ENCODE measurements around the gene PLPPR3.

The PLPPR3 gene

DNA sequence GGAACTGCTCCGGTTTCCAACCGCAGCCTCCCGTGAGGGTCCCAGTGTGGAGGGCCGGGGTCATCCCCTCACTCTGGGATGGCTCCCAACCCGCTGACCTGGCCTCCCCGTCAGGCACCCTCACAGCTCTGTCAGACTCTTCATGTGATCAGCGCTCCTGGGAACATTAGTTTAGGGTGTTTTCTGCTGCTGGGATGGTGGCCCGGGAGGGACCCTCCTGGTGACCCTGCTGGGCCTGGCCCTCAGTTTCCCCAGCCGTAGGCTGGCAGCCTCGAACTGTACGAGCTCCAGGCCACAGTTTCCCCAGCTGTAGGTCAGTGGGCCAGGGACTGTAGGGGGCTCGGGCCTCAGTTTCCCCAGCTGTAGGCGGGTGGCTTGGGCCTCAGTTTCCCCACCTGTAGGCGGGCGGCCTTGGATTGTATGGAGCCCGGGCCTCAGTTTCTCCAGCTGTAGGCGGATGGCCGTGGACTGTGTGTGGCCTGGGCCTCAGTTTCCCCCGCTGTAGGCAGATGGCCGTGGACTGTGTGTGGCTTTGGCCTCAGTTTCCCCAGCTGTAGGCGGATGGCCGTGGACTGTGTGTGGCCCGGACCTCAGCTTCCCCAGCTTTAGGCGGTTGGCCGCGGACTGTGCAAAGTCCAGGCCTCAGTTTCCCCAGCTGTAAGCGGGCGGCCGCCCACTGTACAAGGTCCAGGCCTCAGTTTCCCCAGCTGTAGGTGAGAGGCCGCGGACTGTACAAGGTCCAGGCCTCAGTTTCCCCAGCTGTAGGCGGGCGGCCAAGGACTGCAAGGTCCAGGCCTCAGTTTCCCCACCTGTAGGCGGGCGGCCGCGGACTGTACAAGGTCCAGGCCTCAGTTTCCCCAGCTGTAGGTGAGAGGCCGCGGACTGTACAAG is 25.8 kb downstream of the PLPPR3 start:
- peak overlapping the region; percentile 67 for H3K4me3 ChIP-seq (ENCODE audit: low read depth, low read length)
- POLR2A ChIA-PET, result no interaction called here
- peaks cover 7% of the 10 kb centered on the region for H3K4me1 ChIP-seq (ENCODE audit: control insufficient read depth, insufficient read depth, low read length)
- TF ChIP-seq ZNF580 (tag by site-specific recombination; IDR thresholded peaks at IDR 0.05) (no peak), ZNF843 (tag by site-specific recombination; IDR thresholded peaks at IDR 0.05) (no peak), ZNF707 (tag by site-specific recombination; IDR thresholded peaks at IDR 0.05) (no peak), ZBTB7A (tag by site-specific recombination; IDR thresholded peaks at IDR 0.05; ENCODE audit: low read depth) (no peak), ZNF449 (tag by site-specific recombination; IDR thresholded peaks at IDR 0.05) (no peak), ZNF394 (tag by site-specific recombination; IDR thresholded peaks at IDR 0.05; ENCODE audit: borderline replicate concordance) (no peak), SP2 (tag by site-specific recombination; IDR thresholded peaks at IDR 0.05) (no peak), BCL11B (tag by site-specific recombination; IDR thresholded peaks at IDR 0.05; ENCODE audit: low read depth) (no peak), ZNF248 (tag by site-specific recombination; IDR thresholded peaks at IDR 0.05) (no peak), HOXC10 (CRISPR knock-in tag; IDR thresholded peaks at IDR 0.05) (no peak), ZIC2 (tag by site-specific recombination; IDR thresholded peaks at IDR 0.05) (no peak), ZNF530 (tag by site-specific recombination; IDR thresholded peaks at IDR 0.05; ENCODE audit: low read depth) (no peak), ZNF529 (tag by site-specific recombination; IDR thresholded peaks at IDR 0.05; ENCODE audit: insufficient replicate concordance) (no peak), ZNF133 (tag by site-specific recombination; IDR thresholded peaks at IDR 0.05) (no peak), ZNF211 (tag by site-specific recombination; IDR thresholded peaks at IDR 0.05; ENCODE audit: low read depth) (no peak)
- TF ChIP-seq, protein P1, sequence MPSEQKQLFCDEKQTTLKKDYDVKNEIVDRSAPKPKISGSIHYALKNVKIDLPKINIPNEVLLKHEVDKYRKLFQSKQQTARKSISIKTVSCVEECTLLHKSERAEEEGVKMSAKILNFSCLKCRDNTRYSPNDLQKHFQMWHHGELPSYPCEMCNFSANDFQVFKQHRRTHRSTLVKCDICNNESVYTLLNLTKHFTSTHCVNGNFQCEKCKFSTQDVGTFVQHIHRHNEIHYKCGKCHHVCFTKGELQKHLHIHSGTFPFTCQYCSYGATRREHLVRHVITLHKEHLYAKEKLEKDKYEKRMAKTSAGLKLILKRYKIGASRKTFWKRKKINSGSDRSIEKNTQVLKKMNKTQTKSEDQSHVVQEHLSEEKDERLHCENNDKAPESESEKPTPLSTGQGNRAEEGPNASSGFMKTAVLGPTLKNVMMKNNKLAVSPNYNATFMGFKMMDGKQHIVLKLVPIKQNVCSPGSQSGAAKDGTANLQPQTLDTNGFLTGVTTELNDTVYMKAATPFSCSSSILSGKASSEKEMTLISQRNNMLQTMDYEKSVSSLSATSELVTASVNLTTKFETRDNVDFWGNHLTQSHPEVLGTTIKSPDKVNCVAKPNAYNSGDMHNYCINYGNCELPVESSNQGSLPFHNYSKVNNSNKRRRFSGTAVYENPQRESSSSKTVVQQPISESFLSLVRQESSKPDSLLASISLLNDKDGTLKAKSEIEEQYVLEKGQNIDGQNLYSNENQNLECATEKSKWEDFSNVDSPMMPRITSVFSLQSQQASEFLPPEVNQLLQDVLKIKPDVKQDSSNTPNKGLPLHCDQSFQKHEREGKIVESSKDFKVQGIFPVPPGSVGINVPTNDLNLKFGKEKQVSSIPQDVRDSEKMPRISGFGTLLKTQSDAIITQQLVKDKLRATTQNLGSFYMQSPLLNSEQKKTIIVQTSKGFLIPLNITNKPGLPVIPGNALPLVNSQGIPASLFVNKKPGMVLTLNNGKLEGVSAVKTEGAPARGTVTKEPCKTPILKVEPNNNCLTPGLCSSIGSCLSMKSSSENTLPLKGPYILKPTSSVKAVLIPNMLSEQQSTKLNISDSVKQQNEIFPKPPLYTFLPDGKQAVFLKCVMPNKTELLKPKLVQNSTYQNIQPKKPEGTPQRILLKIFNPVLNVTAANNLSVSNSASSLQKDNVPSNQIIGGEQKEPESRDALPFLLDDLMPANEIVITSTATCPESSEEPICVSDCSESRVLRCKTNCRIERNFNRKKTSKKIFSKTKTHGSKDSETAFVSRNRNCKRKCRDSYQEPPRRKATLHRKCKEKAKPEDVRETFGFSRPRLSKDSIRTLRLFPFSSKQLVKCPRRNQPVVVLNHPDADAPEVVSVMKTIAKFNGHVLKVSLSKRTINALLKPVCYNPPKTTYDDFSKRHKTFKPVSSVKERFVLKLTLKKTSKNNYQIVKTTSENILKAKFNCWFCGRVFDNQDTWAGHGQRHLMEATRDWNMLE (tag by site-specific recombination; conservative IDR thresholded peaks at IDR 0.05; ENCODE audit: low read depth), result no peak
- CTCF ChIA-PET, result interaction anchor here (1.0 to 1.2 kb wide), 2 partner anchors 25 to 470 kb away, joined by 3 to 4 read pairs; no protein-coding TSS in a partner anchor
- H3K9me3 ChIP-seq (ENCODE audit: control insufficient read depth, insufficient read depth, low read depth, low read length), result no peaks in the 10 kb centered on the region
- peaks cover 0 to 29% of the 10 kb centered on the region in 2 experiments; a peak in 2 of 3 replicates for H3K36me3 ChIP-seq (ENCODE audit: control insufficient read depth in 2 of 2, insufficient read depth in 1 of 2, low read length in 2 of 2)
- peak overlapping the region; percentile 53; the same call in 1 of the 2 replicates for H3K27ac ChIP-seq (ENCODE audit: extremely low read depth, low read depth, low read length)

- no peak overlapping the region for H3K4me3 ChIP-seq (ENCODE audit: low read depth, low read length)
- no peaks in the 10 kb centered on the region for H3K9me3 ChIP-seq (ENCODE audit: control insufficient read depth, insufficient read depth, low read depth, low read length)
- CTCF ChIA-PET, result interaction anchor here (1.0 to 1.2 kb wide), 2 partner anchors 24 to 471 kb away, joined by 3 to 4 read pairs; no protein-coding TSS in a partner anchor
- peaks cover 3% of the 10 kb centered on the region; the same call in 1 of the 2 replicates for H3K4me1 ChIP-seq (ENCODE audit: control insufficient read depth, insufficient read depth, low read length)
- H3K27ac ChIP-seq (ENCODE audit: extremely low read depth, low read depth, low read length), result no peak overlapping the region
- H3K36me3 ChIP-seq (ENCODE audit: control insufficient read depth in 2 of 2, insufficient read depth in 1 of 2, low read length in 2 of 2), result peaks cover 0 to 21% of the 10 kb centered on the region in 2 experiments; a peak in 2 of 3 replicates
- POLR2A ChIA-PET, result no interaction called here
- TF ChIP-seq ZNF707 (tag by site-specific recombination; IDR thresholded peaks at IDR 0.05), result no peak
- no peak for TF ChIP-seq SP3 (tag by site-specific recombination; IDR thresholded peaks at IDR 0.05)
- TF ChIP-seq ZNF48 (tag by site-specific recombination; IDR thresholded peaks at IDR 0.05), result no peak
- TF ChIP-seq ZNF501 (tag by site-specific recombination; IDR thresholded peaks at IDR 0.05), result no peak
- no peak for TF ChIP-seq KLF8 (tag by site-specific recombination; IDR thresholded peaks at IDR 0.05)
- no peak for TF ChIP-seq BCL11B (tag by site-specific recombination; IDR thresholded peaks at IDR 0.05; ENCODE audit: low read depth)
- TF ChIP-seq ZNF239 (tag by site-specific recombination; IDR thresholded peaks at IDR 0.05), result no peak
- TF ChIP-seq ZBTB48 (tag by site-specific recombination; IDR thresholded peaks at IDR 0.05), result no peak
- TF ChIP-seq ZNF184 (tag by site-specific recombination; IDR thresholded peaks at IDR 0.05), result no peak
- TF ChIP-seq, protein P2, sequence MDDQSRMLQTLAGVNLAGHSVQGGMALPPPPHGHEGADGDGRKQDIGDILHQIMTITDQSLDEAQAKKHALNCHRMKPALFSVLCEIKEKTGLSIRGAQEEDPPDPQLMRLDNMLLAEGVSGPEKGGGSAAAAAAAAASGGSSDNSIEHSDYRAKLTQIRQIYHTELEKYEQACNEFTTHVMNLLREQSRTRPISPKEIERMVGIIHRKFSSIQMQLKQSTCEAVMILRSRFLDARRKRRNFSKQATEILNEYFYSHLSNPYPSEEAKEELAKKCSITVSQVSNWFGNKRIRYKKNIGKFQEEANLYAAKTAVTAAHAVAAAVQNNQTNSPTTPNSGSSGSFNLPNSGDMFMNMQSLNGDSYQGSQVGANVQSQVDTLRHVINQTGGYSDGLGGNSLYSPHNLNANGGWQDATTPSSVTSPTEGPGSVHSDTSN (CRISPR knock-in tag; IDR thresholded peaks at IDR 0.05), result no peak
- no peak for TF ChIP-seq EGR2 (tag by site-specific recombination; IDR thresholded peaks at IDR 0.05; ENCODE audit: low read depth)
These were observed 26.6 kb downstream of the PLPPR3 start for GRCh38 chr19:795073-795611.

All from HEK293 (cell line).